Measurements from ENCODE around the gene FAM131B.

FAM131B gene

GRCh38 chr7:143360788-143361551, 1.5 kb downstream of the FAM131B start:
- peak overlapping the region; percentile 70 for H3K4me3 ChIP-seq (ENCODE audit: low read depth, low read length)

- H3K4me3 ChIP-seq (ENCODE audit: low read depth, low read length) = no peak overlapping the region
Measured at GRCh38 chr7:143359771-143360353, 2.7 kb downstream of the FAM131B start.

GRCh38 chr7:143358626-143359025, 3.9 kb downstream of the FAM131B start:
- no peak overlapping the region for H3K4me3 ChIP-seq (ENCODE audit: low read depth, low read length)

GRCh38 chr7:143356414-143357050, 6.0 kb downstream of the FAM131B start:
- H3K4me3 ChIP-seq (ENCODE audit: low read depth, low read length) = no peak overlapping the region

- no peak overlapping the region for H3K4me3 ChIP-seq (ENCODE audit: low read depth, low read length)
Measured at GRCh38 chr7:143355450-143356385, 6.8 kb downstream of the FAM131B start.

GRCh38 chr7:143354965-143355364, 7.5 kb downstream of the FAM131B start:
- no peak overlapping the region for H3K4me3 ChIP-seq (ENCODE audit: low read depth, low read length)

- H3K4me3 ChIP-seq (ENCODE audit: low read depth, low read length) = no peak overlapping the region
Measured at GRCh38 chr7:143354376-143354775, 8.1 kb downstream of the FAM131B start.

GRCh38 chr7:143352531-143353002, 9.9 kb downstream of the FAM131B start:
- H3K4me3 ChIP-seq (ENCODE audit: low read depth, low read length) = no peak overlapping the region

GRCh38 chr7:143351574-143351973, 10.9 kb downstream of the FAM131B start:
- H3K4me3 ChIP-seq (ENCODE audit: low read depth, low read length) = no peak overlapping the region

GRCh38 chr7:143351060-143351459, 11.5 kb downstream of the FAM131B start:
- H3K4me3 ChIP-seq (ENCODE audit: low read depth, low read length) = no peak overlapping the region

GRCh38 chr7:143347950-143348349, 14.6 kb downstream of the FAM131B start:
- no peak overlapping the region for H3K4me3 ChIP-seq (ENCODE audit: low read depth, low read length)

GRCh38 chr7:143346018-143346417, 16.5 kb downstream of the FAM131B start:
- H3K4me3 ChIP-seq (ENCODE audit: low read depth, low read length) = no peak overlapping the region

- H3K4me3 ChIP-seq (ENCODE audit: low read depth, low read length) = no peak overlapping the region
Measured at GRCh38 chr7:143345428-143345900, 17.0 kb downstream of the FAM131B start.

- H3K4me3 ChIP-seq (ENCODE audit: low read depth, low read length) = no peak overlapping the region
Measured at GRCh38 chr7:143343596-143343995, 18.9 kb downstream of the FAM131B start.

GRCh38 chr7:143341842-143342241, 20.7 kb downstream of the FAM131B start:
- no peak overlapping the region for H3K4me3 ChIP-seq (ENCODE audit: low read depth, low read length)

- no peak overlapping the region for H3K4me3 ChIP-seq (ENCODE audit: low read depth, low read length)
Measured at GRCh38 chr7:143337216-143337615, 25.3 kb downstream of the FAM131B start.

- no peak overlapping the region for H3K4me3 ChIP-seq (ENCODE audit: low read depth, low read length)
Measured at GRCh38 chr7:143334244-143334643, 28.3 kb downstream of the FAM131B start.

GRCh38 chr7:143331179-143331801, 31.2 kb downstream of the FAM131B start:
- H3K4me3 ChIP-seq (ENCODE audit: low read depth, low read length) = no peak overlapping the region

GRCh38 chr7:143329471-143330170, 32.9 kb downstream of the FAM131B start:
- H3K4me3 ChIP-seq (ENCODE audit: low read depth, low read length) = no peak overlapping the region

GRCh38 chr7:143327903-143328302, 34.6 kb downstream of the FAM131B start:
- no peak overlapping the region for H3K4me3 ChIP-seq (ENCODE audit: low read depth, low read length)

Data from iPS-11a (cell line).